NCI-H146 treated with DMSO at 0.1 percent for 48 hours (cell line): ENCODE measurements around the gene DISP2.

Experiments
- DNase-seq: peaks from one replicate; lab custom pipeline; 2025; ENCODE audit not compliant: unreplicated experiment; lab: John Stamatoyannopoulos, UW

DISP2 gene

GRCh38 chr15:40357723-40358470, at the start of gene DISP2:
TSS of gene DISP2 (plus strand) at chr15:40358219. CDS start at chr15:40358322, 103 bp downstream.
- peak; percentile 56 for DNase-seq

GRCh38 chr15:40309344-40309862, 48.6 kb upstream of the DISP2 start:
- DNase-seq: no peak

GRCh38 chr15:40310001-40310959, 47.7 kb upstream of the DISP2 start:
- no peak for DNase-seq

- DNase-seq: no peak
Measured at GRCh38 chr15:40310993-40311392, 47.0 kb upstream of the DISP2 start.

- DNase-seq: no peak
Measured at GRCh38 chr15:40312370-40313158, 45.5 kb upstream of the DISP2 start.

GRCh38 chr15:40313531-40314398, 44.3 kb upstream of the DISP2 start:
- peak; percentile 4 for DNase-seq

- no peak for DNase-seq
Measured at GRCh38 chr15:40314723-40315276, 43.2 kb upstream of the DISP2 start.

GRCh38 chr15:40316931-40317330, 41.1 kb upstream of the DISP2 start:
- no peak for DNase-seq

GRCh38 chr15:40317580-40317979, 40.4 kb upstream of the DISP2 start:
- no peak for DNase-seq

GRCh38 chr15:40320409-40320808, 37.6 kb upstream of the DISP2 start:
- DNase-seq: no peak

GRCh38 chr15:40320931-40321371, 37.1 kb upstream of the DISP2 start:
- peak; percentile 51 for DNase-seq

GRCh38 chr15:40322531-40323238, 35.3 kb upstream of the DISP2 start:
- no peak for DNase-seq

- DNase-seq: peak; percentile 83
Measured at GRCh38 chr15:40323239-40323952, 34.6 kb upstream of the DISP2 start, which contains the start of gene INAFM2. TSS of gene INAFM2 (plus strand) at chr15:40323692. CDS start at chr15:40324056, 364 bp downstream.

- DNase-seq: no peak
Measured at GRCh38 chr15:40323953-40324937, 33.8 kb upstream of the DISP2 start.

- DNase-seq: no peak
Measured at GRCh38 chr15:40325188-40325587, 32.8 kb upstream of the DISP2 start.

- DNase-seq: no peak
Measured at GRCh38 chr15:40325700-40326099, 32.3 kb upstream of the DISP2 start.

GRCh38 chr15:40327457-40327856, 30.6 kb upstream of the DISP2 start:
- DNase-seq: no peak
